Fibroblast of the aortic adventitia (primary cell): Measurements from ENCODE around the gene SPSB3. TPM values are rescaled to one million over a fixed set of nuclear protein-coding genes. Genes with fewer than 3 reads are reported as not detected.

Experiments used
- DNase-seq: peaks from one replicate; pipeline ENCODE4 v3.0.0-alpha.2; 2010; ENCODE audit warnings: low read depth
- H3K4me3 ChIP-seq: 2 replicates; pipeline ENCODE4 v1.5.1; 2011; ENCODE audit warnings: low read depth, mild to moderate bottlenecking, control low read depth, low read length, moderate library complexity
- CTCF ChIP-seq: IDR thresholded peaks from 2 replicates; pipeline ENCODE4 v1.5.1; 2011; ENCODE audit warnings: mild to moderate bottlenecking, low read length, control low read depth, inconsistent platforms; ENCODE audit not compliant: insufficient read depth
- total RNA-seq: library from RNA; depleted of rRNA; stranded (reverse); fragments of >200 nt; gene quantifications from 2 replicates; pipeline ENCODE4 v1.2.3, GENCODE V29; 2012; ENCODE audit warnings: low replicate concordance

SPSB3 gene
- total RNA-seq, 1 donor, result 21.6 TPM

GRCh38 chr16:1770328-1771187 is 11.8 kb downstream of the SPSB3 start:
- peak; percentile 58 for DNase-seq
- H3K4me3 ChIP-seq, result peak overlapping the region; percentile 84
- no peak for TF ChIP-seq CTCF

- no peak for TF ChIP-seq CTCF
- DNase-seq, result no peak
- H3K4me3 ChIP-seq, result no peak overlapping the region
Measured at GRCh38 chr16:1769402-1770300, 12.7 kb downstream of the SPSB3 start.

GRCh38 chr16:1768767-1769401 is 13.5 kb downstream of the SPSB3 start:
- no peak for TF ChIP-seq CTCF
- DNase-seq, result no peak
- H3K4me3 ChIP-seq, result no peak overlapping the region

- no peak for TF ChIP-seq CTCF
- no peak for DNase-seq
- no peak overlapping the region for H3K4me3 ChIP-seq
Measured at GRCh38 chr16:1768061-1768766, 14.2 kb downstream of the SPSB3 start.

- no peak overlapping the region for H3K4me3 ChIP-seq
- TF ChIP-seq CTCF, result no peak
- no peak for DNase-seq
Measured at GRCh38 chr16:1767116-1767994, 15.0 kb downstream of the SPSB3 start.
